ENCODE data around the gene GRIN3B.
"Not testable (repeated sequence)": the region's sequence is repeated elsewhere in the genome, so short reads cannot be mapped to it uniquely, and the experiment has no call there.

Gene GRIN3B

DNA sequence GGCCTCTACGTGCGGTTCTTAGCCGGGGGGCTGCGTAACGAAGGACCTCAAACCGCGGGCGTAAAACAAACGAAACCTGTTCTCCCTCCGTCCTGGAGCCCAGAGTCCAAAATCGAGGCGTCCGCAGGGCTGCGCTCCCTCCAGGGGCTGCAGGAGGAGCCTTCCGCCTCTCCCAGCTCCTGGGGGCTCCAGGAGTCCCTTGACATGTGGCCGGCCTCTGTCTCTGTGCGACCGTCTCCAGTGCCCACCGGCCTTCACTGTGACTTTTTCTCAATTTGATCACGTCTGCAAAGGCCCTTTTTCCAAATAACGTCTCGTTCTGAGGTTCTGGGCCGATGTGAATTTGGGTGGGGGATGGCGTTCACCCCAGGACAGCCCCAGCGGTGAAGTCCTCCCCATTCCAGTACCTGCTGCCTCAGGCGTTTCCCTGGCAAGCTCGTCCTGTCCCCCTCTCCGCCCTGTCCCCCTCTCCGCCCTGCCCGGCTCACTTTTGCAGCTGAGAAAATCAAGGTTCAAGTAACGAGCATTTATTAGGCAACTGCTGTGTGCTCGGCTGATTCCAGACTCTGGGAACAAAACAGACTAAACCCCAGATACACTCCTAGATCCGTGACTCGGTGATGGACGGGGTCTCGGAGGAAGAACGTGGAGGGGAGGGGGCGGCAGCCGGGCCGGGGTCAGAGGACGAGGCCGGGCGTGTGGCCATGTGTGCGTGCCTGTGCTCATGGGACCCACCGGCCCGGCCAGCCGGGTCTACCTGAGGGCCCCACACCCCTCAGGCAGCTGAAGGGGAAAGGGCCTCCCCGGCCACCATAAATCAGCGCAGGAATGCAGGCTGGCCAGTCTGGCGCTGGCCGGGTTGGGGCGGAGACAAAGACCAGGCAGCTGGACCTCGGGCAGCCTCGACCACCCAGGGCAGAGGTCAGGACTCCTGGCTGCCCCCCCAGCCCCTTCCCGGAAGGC is 44.1 kb upstream of the GRIN3B start:
- CTCF ChIA-PET, result interaction anchor here (1.0 to 2.5 kb wide), 5 partner anchors 16 to 32 kb away, joined by 3 to 7 read pairs (median 4); no protein-coding TSS in a partner anchor
- H3K4me1 ChIP-seq (ENCODE audit: control extremely low read depth in 1 of 4, control insufficient read depth in 4 of 4, insufficient read depth in 4 of 4, low read length in 3 of 4), result peaks cover 0 to 28% (median 22%) of the 10 kb centered on the region in 4 experiments
- POLR2A ChIA-PET, result interaction anchor here (0.6 kb wide), 1 partner anchor 17 kb away, joined by 3 read pairs; no protein-coding TSS in a partner anchor

DNA sequence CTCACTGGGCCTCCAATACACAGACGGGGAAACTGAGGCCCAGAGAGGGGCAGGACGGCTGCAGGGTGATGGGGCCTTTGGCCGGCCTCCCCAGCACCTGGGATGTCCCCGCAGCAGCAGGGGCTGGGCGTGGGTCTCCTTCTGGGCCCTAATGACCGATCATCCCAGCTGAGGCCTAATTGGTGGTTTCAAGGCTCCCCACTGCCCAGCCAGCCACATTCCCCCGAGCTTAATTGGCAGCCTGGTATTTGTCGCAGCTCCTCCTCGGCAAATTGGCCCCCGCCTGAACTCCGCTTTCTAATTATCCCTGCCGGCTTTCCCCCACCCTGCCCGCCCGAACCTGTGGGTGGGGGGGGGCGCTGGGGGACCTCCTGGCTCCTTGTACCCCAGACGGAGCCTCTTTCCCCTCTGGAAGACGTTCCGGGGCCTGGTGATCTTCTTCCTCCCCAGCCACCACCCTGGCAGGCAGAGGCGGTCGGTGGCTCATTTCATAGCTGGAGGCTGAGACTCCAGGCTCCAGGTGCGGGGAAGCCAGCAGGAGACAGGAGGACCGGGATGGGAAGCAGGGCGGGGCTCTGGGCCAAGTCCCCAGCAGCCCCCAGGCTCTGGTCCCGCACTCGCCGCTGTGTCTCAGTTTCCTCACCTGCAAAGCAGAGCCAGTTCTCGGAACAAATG is 43.3 kb upstream of the GRIN3B start:
- 88% methylated on average over 25 of the region's 27 CpGs for WGBS (ENCODE audit: insufficient coverage)
- Histone ChIP-seq H3K36me3 (ENCODE audit: control insufficient read depth in 4 of 4, insufficient read depth in 4 of 4, low read length in 3 of 4) (peaks cover 0 to 25% (median 8%) of the 10 kb centered on the region in 4 experiments), H3K4me3 (ENCODE audit: control insufficient read depth in 1 of 7, extremely low read depth in 1 of 7, insufficient read depth in 4 of 7, low read depth in 2 of 7, low read length in 6 of 7) (no peak overlapping the region), H3K4me1 (ENCODE audit: control extremely low read depth in 1 of 4, control insufficient read depth in 4 of 4, insufficient read depth in 4 of 4, low read length in 3 of 4) (peaks cover 0 to 29% (median 26%) of the 10 kb centered on the region in 4 experiments), H3K27me3 (replicated peaks in 2 of 5; ENCODE audit: control insufficient read depth in 4 of 5, insufficient read depth in 5 of 5, low read length in 4 of 5) (no peaks in the 10 kb centered on the region), H3K27ac (ENCODE audit: insufficient read depth in 1 of 2, low read depth in 1 of 2, low read length in 2 of 2, poor library complexity in 1 of 2, severe bottlenecking in 2 of 2) (no peak overlapping the region), H3K9me3 (ENCODE audit: control extremely low read depth in 1 of 5, control insufficient read depth in 4 of 5, insufficient read depth in 2 of 5, low read depth in 1 of 5, low read length in 4 of 5) (no peaks in the 10 kb centered on the region)
- DNase-seq, result no peak
- ChIA-PET POLR2A (interaction anchor here (0.6 kb wide), 1 partner anchor 18 kb away, joined by 3 read pairs; no protein-coding TSS in a partner anchor), CTCF (interaction anchor here (1.4 to 2.5 kb wide), 2 partner anchors 24 to 25 kb away, joined by 4 to 7 read pairs; no protein-coding TSS in a partner anchor)

More for the DNA sequence above, 44.1 kb upstream of the GRIN3B start:
- Histone ChIP-seq H3K27ac (ENCODE audit: insufficient read depth in 1 of 2, low read depth in 1 of 2, low read length in 2 of 2, poor library complexity in 1 of 2, severe bottlenecking in 2 of 2) (no peak overlapping the region), H3K9me3 (ENCODE audit: control extremely low read depth in 1 of 5, control insufficient read depth in 4 of 5, insufficient read depth in 2 of 5, low read depth in 1 of 5, low read length in 4 of 5) (no peaks in the 10 kb centered on the region), H3K27me3 (replicated peaks in 2 of 5; ENCODE audit: control insufficient read depth in 4 of 5, insufficient read depth in 5 of 5, low read length in 4 of 5) (no peaks in the 10 kb centered on the region), H3K36me3 (ENCODE audit: control insufficient read depth in 4 of 4, insufficient read depth in 4 of 4, low read length in 3 of 4) (peaks cover 0 to 20% (median 8%) of the 10 kb centered on the region in 4 experiments), H3K4me3 (ENCODE audit: control insufficient read depth in 1 of 7, extremely low read depth in 1 of 7, insufficient read depth in 4 of 7, low read depth in 2 of 7, low read length in 6 of 7) (no peak overlapping the region)
- WGBS (ENCODE audit: insufficient coverage), result 93% methylated on average over 46 of the region's 55 CpGs
- DNase-seq, result no peak

DNA sequence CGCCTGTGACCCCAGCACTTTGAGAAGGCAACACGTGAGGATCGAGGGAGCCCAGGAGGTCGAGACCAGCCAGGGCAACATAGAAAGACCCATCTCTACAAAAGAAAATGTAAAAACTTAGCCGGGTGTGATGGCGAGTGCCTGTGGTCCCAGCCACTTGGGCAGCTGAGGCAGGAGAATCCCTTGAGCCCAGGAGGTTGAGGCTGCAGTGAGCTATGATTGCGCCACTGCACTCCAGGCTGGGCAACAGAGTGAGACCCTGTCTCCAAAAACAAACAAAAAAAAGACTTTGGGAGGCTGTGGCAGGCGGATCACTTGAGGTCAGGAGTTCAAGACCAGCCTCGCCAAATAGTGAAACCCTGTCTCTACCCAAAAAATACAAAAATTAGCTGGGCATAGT is 42.6 kb upstream of the GRIN3B start:
- WGBS (ENCODE audit: insufficient coverage), result 90% methylated on average over 5 of the region's 9 CpGs
- POLR2A ChIA-PET; H3K27me3 ChIP-seq (replicated peaks in 2 of 5; ENCODE audit: control insufficient read depth in 4 of 5, insufficient read depth in 5 of 5, low read length in 4 of 5); DNase-seq; H3K27ac ChIP-seq (ENCODE audit: insufficient read depth in 1 of 2, low read depth in 1 of 2, low read length in 2 of 2, poor library complexity in 1 of 2, severe bottlenecking in 2 of 2); H3K9me3 ChIP-seq (ENCODE audit: control extremely low read depth in 1 of 5, control insufficient read depth in 4 of 5, insufficient read depth in 2 of 5, low read depth in 1 of 5, low read length in 4 of 5); H3K4me3 ChIP-seq (ENCODE audit: control insufficient read depth in 1 of 7, extremely low read depth in 1 of 7, insufficient read depth in 4 of 7, low read depth in 2 of 7, low read length in 6 of 7): not testable (repeated sequence)
- H3K36me3 ChIP-seq (ENCODE audit: control insufficient read depth in 4 of 4, insufficient read depth in 4 of 4, low read length in 3 of 4), result peaks cover 0 to 29% (median 8%) of the 10 kb centered on the region in 4 experiments
- peaks cover 0 to 29% (median 22%) of the 10 kb centered on the region in 4 experiments for H3K4me1 ChIP-seq (ENCODE audit: control extremely low read depth in 1 of 4, control insufficient read depth in 4 of 4, insufficient read depth in 4 of 4, low read length in 3 of 4)
- CTCF ChIA-PET, result interaction anchor here (0.6 kb wide), 1 partner anchor 236 kb away, joined by 4 read pairs; no protein-coding TSS in a partner anchor

DNA sequence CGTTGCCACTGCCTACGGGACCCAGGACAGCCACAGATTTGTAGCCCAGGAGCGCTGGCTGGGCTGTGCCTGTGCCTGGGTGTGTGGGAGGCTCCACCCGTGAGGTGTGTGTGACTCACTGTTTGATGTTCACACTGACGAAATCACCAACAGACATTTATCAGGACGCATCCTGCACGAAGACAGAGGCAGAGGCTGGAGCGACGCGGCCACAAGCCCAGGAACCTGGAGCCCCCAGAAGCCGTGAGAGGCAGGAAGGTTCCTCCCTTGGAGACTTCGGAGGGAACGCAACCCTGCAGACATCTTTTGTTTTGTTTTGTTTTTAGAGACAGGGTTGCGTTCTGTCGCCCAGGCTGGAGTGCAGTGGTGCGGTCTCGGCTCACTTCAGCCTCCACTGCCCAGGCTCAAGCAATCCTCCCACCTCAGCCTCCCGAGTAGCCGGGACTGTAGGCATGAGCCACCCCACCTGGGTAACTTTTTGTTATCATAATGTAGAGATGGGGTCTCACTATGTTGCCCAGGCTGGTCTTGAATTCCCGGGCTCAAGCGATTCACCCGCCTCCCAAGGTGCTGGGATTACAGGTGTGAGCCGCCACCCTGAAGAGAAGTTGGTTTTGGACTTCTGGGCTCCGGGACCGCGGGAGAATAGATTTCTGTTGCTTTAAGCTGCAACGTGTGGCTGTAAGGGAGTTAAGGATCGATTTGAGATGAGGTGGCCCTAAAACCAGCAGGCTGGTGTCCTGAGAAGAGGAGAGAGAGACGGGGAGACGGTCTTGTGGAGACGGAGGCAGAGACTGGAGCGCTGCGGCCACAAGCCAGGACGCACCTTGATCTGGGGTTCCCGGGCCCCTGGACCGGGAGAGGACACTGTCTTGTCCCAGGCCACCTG is 41.0 kb upstream of the GRIN3B start:
- Histone ChIP-seq H3K27ac (ENCODE audit: insufficient read depth in 1 of 2, low read depth in 1 of 2, low read length in 2 of 2, poor library complexity in 1 of 2, severe bottlenecking in 2 of 2) (no peak overlapping the region), H3K9me3 (ENCODE audit: control extremely low read depth in 1 of 5, control insufficient read depth in 4 of 5, insufficient read depth in 2 of 5, low read depth in 1 of 5, low read length in 4 of 5) (no peaks in the 10 kb centered on the region), H3K36me3 (ENCODE audit: control insufficient read depth in 4 of 4, insufficient read depth in 4 of 4, low read length in 3 of 4) (peaks cover 0 to 43% (median 11%) of the 10 kb centered on the region in 4 experiments), H3K4me3 (ENCODE audit: control insufficient read depth in 1 of 7, extremely low read depth in 1 of 7, insufficient read depth in 4 of 7, low read depth in 2 of 7, low read length in 6 of 7) (no peak overlapping the region), H3K27me3 (replicated peaks in 2 of 5; ENCODE audit: control insufficient read depth in 4 of 5, insufficient read depth in 5 of 5, low read length in 4 of 5) (no peaks in the 10 kb centered on the region), H3K4me1 (ENCODE audit: control extremely low read depth in 1 of 4, control insufficient read depth in 4 of 4, insufficient read depth in 4 of 4, low read length in 3 of 4) (peaks cover 0 to 24% (median 14%) of the 10 kb centered on the region in 4 experiments)
- WGBS (ENCODE audit: insufficient coverage), result 96% methylated on average over 28 of the region's 36 CpGs
- no peak for DNase-seq
- POLR2A ChIA-PET, result no interaction called here
- CTCF ChIA-PET, result interaction anchor here (0.6 to 1.0 kb wide), 2 partner anchors 21 to 1094 kb away, joined by 3 read pairs; no protein-coding TSS in a partner anchor

DNA sequence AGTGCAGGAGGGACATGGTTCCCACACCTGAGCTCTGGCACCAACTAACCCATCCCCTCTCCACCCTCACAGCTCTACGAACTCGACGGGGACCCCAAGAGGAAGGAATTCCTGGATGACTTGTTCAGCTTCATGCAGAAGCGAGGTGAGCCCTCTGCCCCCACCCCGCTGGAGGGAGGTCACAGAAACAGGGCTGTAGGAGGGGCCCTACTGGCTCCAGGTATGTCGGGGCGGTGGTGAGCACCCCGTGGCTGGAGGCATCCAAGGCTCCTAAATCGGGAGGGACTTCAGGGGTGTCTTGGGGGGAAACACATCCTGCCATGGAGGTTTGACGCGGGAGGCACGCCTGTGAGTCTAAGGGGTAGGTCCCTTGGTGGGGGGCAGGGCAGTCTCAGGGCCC is 40.2 kb upstream of the GRIN3B start:
- Histone ChIP-seq H3K27ac (ENCODE audit: insufficient read depth in 1 of 2, low read depth in 1 of 2, low read length in 2 of 2, poor library complexity in 1 of 2, severe bottlenecking in 2 of 2) (peak overlapping the region in 1 of 2 experiments; percentile 5), H3K4me1 (ENCODE audit: control extremely low read depth in 1 of 4, control insufficient read depth in 4 of 4, insufficient read depth in 4 of 4, low read length in 3 of 4) (peaks cover 0 to 24% (median 12%) of the 10 kb centered on the region in 4 experiments), H3K4me3 (ENCODE audit: control insufficient read depth in 1 of 7, extremely low read depth in 1 of 7, insufficient read depth in 4 of 7, low read depth in 2 of 7, low read length in 6 of 7) (no peak overlapping the region), H3K9me3 (ENCODE audit: control extremely low read depth in 1 of 5, control insufficient read depth in 4 of 5, insufficient read depth in 2 of 5, low read depth in 1 of 5, low read length in 4 of 5) (peaks cover 0 to 3% (median 0%) of the 10 kb centered on the region in 5 experiments), H3K27me3 (replicated peaks in 2 of 5; ENCODE audit: control insufficient read depth in 4 of 5, insufficient read depth in 5 of 5, low read length in 4 of 5) (no peaks in the 10 kb centered on the region), H3K36me3 (ENCODE audit: control insufficient read depth in 4 of 4, insufficient read depth in 4 of 4, low read length in 3 of 4) (peaks cover 4 to 51% (median 18%) of the 10 kb centered on the region in 4 experiments)
- no peak for DNase-seq
- ChIA-PET CTCF (interaction anchor here (1.0 kb wide), 1 partner anchor 22 kb away, joined by 3 read pairs; no protein-coding TSS in a partner anchor), POLR2A (no interaction called here)
- WGBS (ENCODE audit: insufficient coverage), result 74% methylated on average over 9 of the region's 12 CpGs

DNA sequence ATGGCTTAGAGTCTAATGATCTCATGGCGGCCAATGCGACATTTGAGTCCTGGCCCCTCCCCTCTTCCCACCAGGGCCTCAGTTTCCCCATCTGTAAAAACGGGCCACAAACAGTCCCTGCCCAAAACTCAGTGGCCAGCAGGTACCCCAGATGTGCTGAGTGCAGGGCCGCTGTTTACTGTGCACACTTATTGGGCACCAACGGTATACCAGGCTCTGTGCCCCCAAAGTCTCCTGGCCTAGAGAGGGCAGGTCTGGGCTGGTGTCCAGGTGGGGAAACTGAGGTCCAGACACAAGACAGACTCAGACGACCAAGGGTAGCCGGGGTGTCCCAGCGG is 39.6 kb upstream of the GRIN3B start:
- Histone ChIP-seq H3K36me3 (ENCODE audit: control insufficient read depth in 4 of 4, insufficient read depth in 4 of 4, low read length in 3 of 4) (peaks cover 5 to 56% (median 23%) of the 10 kb centered on the region in 4 experiments), H3K4me1 (ENCODE audit: control extremely low read depth in 1 of 4, control insufficient read depth in 4 of 4, insufficient read depth in 4 of 4, low read length in 3 of 4) (peaks cover 0 to 24% (median 11%) of the 10 kb centered on the region in 4 experiments), H3K27me3 (replicated peaks in 2 of 5; ENCODE audit: control insufficient read depth in 4 of 5, insufficient read depth in 5 of 5, low read length in 4 of 5) (no peaks in the 10 kb centered on the region), H3K9me3 (ENCODE audit: control extremely low read depth in 1 of 5, control insufficient read depth in 4 of 5, insufficient read depth in 2 of 5, low read depth in 1 of 5, low read length in 4 of 5) (peaks cover 0 to 4% (median 0%) of the 10 kb centered on the region in 5 experiments), H3K27ac (ENCODE audit: insufficient read depth in 1 of 2, low read depth in 1 of 2, low read length in 2 of 2, poor library complexity in 1 of 2, severe bottlenecking in 2 of 2) (peak overlapping the region in 1 of 2 experiments; percentile 5), H3K4me3 (ENCODE audit: control insufficient read depth in 1 of 7, extremely low read depth in 1 of 7, insufficient read depth in 4 of 7, low read depth in 2 of 7, low read length in 6 of 7) (no peak overlapping the region)
- WGBS (ENCODE audit: insufficient coverage), result 82% methylated on average over 8 of the region's 8 CpGs
- no peak for DNase-seq
- POLR2A ChIA-PET, result no interaction called here
- CTCF ChIA-PET, result no interaction called here
